ENCODE measurements around the gene PIM1.
A peak's percentile ranks its signal among the peaks of the same experiment; 100 is the strongest.
"Not testable (repeated sequence)": the region's sequence is repeated elsewhere in the genome, so short reads cannot be mapped to it uniquely, and the experiment has no call there.

PIM1 gene

DNA sequence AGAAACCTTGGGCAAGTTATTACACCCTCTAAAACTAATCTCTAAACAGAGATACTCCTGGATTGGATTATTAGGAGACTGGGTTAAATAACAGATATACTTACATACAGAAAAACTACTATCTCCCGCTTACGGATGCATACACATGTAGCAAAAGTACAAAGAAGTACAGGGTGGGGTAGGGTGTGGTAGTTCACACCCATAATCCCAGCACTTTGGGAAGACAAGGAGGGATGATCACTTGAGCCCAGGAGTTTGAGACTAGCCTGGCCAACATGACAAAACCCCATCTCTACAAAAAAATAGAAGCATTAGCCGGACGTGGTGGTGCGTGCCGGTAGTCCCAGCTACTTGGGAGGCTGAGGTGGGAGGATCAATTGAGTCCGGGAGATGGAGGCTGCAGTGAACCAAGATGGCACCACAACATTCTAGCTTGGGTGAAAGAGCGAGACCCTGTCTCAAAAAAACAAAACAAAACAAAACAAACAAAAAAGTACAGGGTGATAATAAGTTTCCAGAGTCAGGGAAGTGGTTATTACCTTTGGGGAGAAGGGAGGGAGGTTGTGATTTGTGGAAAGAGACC, 8.1 kb downstream of the PIM1 start:
- POLR2A ChIA-PET: no interaction called here
- CTCF ChIA-PET: interaction anchor here (1.1 to 16.4 kb wide), 5 partner anchors 11 to 150 kb away, joined by 3 to 519 read pairs (median 20); no protein-coding TSS in a partner anchor
- DNase-seq (ENCODE audit: extremely low spot score): no peak
- TF ChIP-seq, protein P1, sequence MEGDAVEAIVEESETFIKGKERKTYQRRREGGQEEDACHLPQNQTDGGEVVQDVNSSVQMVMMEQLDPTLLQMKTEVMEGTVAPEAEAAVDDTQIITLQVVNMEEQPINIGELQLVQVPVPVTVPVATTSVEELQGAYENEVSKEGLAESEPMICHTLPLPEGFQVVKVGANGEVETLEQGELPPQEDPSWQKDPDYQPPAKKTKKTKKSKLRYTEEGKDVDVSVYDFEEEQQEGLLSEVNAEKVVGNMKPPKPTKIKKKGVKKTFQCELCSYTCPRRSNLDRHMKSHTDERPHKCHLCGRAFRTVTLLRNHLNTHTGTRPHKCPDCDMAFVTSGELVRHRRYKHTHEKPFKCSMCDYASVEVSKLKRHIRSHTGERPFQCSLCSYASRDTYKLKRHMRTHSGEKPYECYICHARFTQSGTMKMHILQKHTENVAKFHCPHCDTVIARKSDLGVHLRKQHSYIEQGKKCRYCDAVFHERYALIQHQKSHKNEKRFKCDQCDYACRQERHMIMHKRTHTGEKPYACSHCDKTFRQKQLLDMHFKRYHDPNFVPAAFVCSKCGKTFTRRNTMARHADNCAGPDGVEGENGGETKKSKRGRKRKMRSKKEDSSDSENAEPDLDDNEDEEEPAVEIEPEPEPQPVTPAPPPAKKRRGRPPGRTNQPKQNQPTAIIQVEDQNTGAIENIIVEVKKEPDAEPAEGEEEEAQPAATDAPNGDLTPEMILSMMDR (IDR thresholded peaks at IDR 0.05; ENCODE audit: control extremely low read depth, extremely low read depth, low read depth, missing control alignments): no peak

DNA sequence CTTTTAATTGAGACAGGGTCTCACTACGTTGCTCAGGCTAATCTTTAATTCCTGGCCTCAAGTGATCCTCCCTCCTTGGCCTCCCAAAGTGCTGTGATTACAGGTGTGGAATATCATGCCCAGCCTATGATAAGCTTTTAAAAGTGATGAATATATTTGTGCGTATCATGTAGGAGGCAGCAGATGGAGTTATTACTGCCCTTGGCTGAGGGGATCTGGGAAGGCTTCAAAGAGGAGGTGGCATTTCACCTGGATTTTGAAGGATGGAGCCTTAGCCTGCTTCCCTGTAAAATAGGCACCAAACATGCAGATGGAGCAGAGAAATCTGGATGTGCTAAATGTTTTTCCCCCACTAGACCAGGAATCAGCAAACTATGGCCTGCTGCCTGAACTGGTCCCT, 10.1 kb downstream of the PIM1 start:
- DNase-seq (ENCODE audit: extremely low spot score): no peak
- TF ChIP-seq, protein P1 (IDR thresholded peaks at IDR 0.05; ENCODE audit: control extremely low read depth, extremely low read depth, low read depth, missing control alignments): no peak
- POLR2A ChIA-PET: interaction anchor here (0.7 kb wide), 1 partner anchor 39 kb away, joined by 3 read pairs; no protein-coding TSS in a partner anchor
- CTCF ChIA-PET: interaction anchor here (1.3 to 16.4 kb wide), 4 partner anchors 9 to 152 kb away, joined by 3 to 519 read pairs (median 14); partner anchors contain the start of gene PIM1

DNA sequence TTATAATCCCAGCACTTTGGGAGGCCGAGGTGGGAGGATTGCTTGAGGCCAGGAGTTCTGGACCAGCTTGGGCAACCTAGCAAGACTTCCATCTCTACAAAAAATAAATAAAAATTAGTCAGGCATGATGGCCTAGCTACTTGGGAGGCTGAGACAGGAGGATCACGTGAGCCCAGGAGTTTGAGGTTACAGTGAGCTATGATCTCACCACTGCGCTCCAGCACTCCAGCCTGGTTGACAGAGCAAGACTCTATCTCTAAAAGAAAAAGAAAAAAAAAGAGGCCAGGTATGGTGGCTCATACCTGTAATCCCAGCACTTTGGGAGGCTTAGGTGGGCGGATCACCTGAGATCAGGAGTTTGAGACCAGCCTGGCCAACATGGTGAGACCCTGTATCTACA, 10.7 kb downstream of the PIM1 start:
- DNase-seq (ENCODE audit: extremely low spot score): not testable (repeated sequence)
- ChIA-PET POLR2A (interaction anchor here (0.7 kb wide), 1 partner anchor 39 kb away, joined by 3 read pairs; no protein-coding TSS in a partner anchor), CTCF (interaction anchor here (1.2 to 16.4 kb wide), 4 partner anchors 9 to 153 kb away, joined by 3 to 519 read pairs (median 14); partner anchors contain the start of gene PIM1)

DNA sequence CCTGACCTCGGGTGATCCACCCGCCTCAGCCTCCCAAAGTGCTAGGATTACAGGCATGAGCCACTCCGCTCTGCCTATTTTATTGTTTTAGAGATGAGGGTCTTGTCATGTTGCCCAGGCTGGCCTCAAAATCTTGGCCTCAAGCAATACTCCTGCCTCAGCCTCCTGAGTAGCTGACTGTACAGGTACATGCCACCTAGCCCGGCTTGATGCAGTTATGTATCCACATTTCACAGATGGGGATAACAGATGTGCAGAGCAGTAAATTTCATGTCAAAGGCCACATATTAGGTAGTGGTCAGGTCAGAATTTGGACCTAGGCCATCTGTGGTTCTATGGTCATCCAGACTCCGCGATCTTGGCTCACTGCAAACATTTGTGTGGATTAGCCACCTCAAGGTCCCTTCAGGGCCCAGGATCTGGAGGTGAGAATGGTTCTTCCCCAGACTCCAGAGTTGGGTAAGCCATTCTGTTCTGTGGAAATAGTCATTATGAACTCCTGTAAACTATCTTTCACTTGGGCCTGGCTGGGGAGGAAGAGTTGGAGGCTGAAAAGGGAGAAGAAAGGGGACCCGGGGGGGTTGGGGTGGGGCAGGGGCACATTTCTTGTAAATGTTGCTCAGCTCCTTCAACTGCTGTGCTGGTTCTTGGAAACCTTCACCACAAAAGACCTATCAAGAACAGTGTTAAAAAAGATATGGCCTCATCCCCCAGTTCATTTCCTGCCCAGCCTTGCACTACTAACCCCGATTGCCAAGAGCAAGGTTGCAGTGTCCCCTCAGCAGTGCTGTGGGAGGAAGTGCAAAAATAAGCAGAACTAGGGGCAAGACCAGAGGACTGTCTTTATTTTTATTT, 13.0 kb downstream of the PIM1 start:
- POLR2A ChIA-PET: no interaction called here
- peak; percentile 52 for DNase-seq (ENCODE audit: extremely low spot score)
- CTCF ChIA-PET: interaction anchor here (1.3 to 16.4 kb wide), 3 partner anchors 11 to 155 kb away, joined by 4 to 519 read pairs (median 25); partner anchors contain the start of gene PIM1
- TF ChIP-seq, protein P1 (IDR thresholded peaks at IDR 0.05; ENCODE audit: control extremely low read depth, extremely low read depth, low read depth, missing control alignments): no peak

GRCh38 chr6:37185949-37186720, 16.2 kb downstream of the PIM1 start:
- POLR2A ChIA-PET; DNase-seq (ENCODE audit: extremely low spot score): not testable (repeated sequence)
- CTCF ChIA-PET: interaction anchor here (0.9 to 5.3 kb wide), 8 partner anchors 14 to 301 kb away, joined by 3 to 38 read pairs (median 4); no protein-coding TSS in a partner anchor

DNA sequence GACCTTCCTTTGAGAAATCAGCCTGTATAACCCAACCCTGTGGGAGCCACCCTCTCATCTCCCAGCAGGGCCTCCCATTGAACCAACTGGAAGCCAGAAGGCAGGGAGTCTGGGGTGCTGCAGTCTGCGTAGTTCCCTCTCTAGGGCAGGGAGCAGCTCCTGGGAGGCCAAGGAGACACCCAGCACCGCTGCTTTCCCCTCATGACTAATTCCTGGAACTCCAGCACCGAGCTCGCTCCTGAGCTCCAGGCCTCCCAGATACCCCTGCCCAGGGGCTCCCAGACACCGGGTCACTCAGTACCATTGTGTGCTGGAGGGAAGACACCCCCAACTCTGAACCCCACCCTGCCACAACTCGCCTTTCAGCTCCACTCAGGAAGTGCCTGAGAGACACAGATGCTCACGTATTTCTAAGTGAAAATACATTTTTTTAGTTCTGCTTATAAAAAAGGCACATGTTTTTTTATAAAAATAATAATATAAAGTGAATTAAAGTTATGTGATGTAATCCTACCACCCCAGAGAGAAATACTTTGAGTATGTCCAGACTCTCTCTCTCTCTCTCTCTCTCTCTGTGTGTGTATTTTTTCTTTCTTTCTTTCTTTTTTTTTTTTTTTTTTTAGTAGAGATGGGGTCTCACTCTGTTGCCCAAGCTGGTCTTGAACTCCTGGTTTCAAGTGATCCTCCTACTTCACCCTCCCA, 17.5 kb downstream of the PIM1 start:
- CTCF ChIA-PET: interaction anchor here (0.8 to 5.3 kb wide), 9 partner anchors 13 to 421 kb away, joined by 3 to 38 read pairs (median 4); no protein-coding TSS in a partner anchor
- TF ChIP-seq, protein P1 (IDR thresholded peaks at IDR 0.05; ENCODE audit: control extremely low read depth, extremely low read depth, low read depth, missing control alignments): no peak
- POLR2A ChIA-PET: no interaction called here
- DNase-seq (ENCODE audit: extremely low spot score): no peak

Data from GM10248 (cell line).